Activated CD8-positive, alpha-beta memory T cell treated with anti-CD3 and anti-CD28 coated beads, Interleukin-2, amount 10 ng/mL, durations not matched to agents 7 days and 5 days (primary cell): ENCODE data around the gene PIK3C2B. TPM values are rescaled to one million over a fixed set of nuclear protein-coding genes. Genes with fewer than 3 reads are reported as not detected.
"Not testable (repeated sequence)": the region's sequence is repeated elsewhere in the genome, so short reads cannot be mapped to it uniquely, and the experiment has no call there.

ENCODE experiments used
- ATAC-seq: fragments of 150-1000 bp; cut with Tn5 transposase; one replicate; pipeline ENCODE4 v1.10.0; 2021; ENCODE audit warnings: moderate library complexity
- CTCF ChIA-PET: fragments of 350-600 bp; sonication (Branson Sonifier 250); formaldehyde crosslinking; loops from one replicate; lab custom pipeline; 2021; ENCODE audit warnings: antibody characterized with exemption; lab: Charles Lee
- DNase-seq: peaks from one replicate; pipeline ENCODE4 v3.0.0-alpha.2; 2020
- H3K27ac Mint-ChIP-seq: one replicate; pipeline ENCODE4 v1.8.0; 2021; ENCODE audit warnings: mild to moderate bottlenecking, mixed read lengths
- H3K27me3 Mint-ChIP-seq: one replicate; pipeline ENCODE4 v1.8.0; 2021; ENCODE audit warnings: mixed read lengths
- H3K36me3 Mint-ChIP-seq: one replicate; pipeline ENCODE4 v1.8.0; 2021; ENCODE audit warnings: mild to moderate bottlenecking, mixed read lengths
- H3K4me1 Mint-ChIP-seq: one replicate; pipeline ENCODE4 v1.8.0; 2021; ENCODE audit warnings: mixed read lengths
- H3K4me3 Mint-ChIP-seq: one replicate; pipeline ENCODE4 v1.8.0; 2021; ENCODE audit warnings: mild to moderate bottlenecking, moderate library complexity, mixed read lengths
- H3K9me3 Mint-ChIP-seq: one replicate; pipeline ENCODE4 v1.8.0; 2022; ENCODE audit warnings: low read depth, mixed read lengths
- total RNA-seq, 2 experiments: library from RNA; stranded (reverse); gene quantifications; one replicate each; pipeline ENCODE4 v1.2.3, GENCODE V29; 2021

PIK3C2B gene
- total RNA-seq, 2 experiments from 2014 or later = 21.6 to 26.0 TPM

DNA sequence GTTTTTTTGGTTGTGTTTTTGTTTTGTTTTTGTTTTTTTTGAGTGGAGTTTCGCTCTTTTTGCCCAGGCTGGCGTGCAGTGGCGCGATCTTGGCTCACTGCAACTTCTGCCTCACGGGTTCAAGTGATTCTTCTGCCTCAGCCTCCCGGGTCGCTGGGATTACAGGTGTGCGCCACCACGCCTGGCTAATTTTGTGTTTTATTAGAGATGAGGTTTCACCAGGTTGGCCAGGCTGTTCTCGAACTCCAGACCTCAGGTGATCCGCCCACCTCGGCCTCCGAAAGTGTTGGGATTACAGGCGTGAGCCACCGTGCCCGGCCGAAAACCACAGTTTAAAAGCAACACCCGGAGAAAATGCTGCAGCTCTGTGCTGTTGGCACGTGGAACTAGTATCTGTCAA, 22.8 kb upstream of the PIK3C2B start:
- H3K27ac Mint-ChIP-seq, H3K27me3 Mint-ChIP-seq, H3K9me3 Mint-ChIP-seq, ATAC-seq, DNase-seq, H3K4me3 Mint-ChIP-seq: not testable (repeated sequence)
- Mint-ChIP-seq H3K4me1 (peaks cover 59% of the 10 kb centered on the region), H3K36me3 (peaks cover 29% of the 10 kb centered on the region)
- CTCF ChIA-PET = interaction anchor here (0.9 to 3.7 kb wide), 7 partner anchors 9 to 290 kb away, joined by 4 to 46 read pairs (median 8); no protein-coding TSS in a partner anchor

- peaks cover 21% of the 10 kb centered on the region for H3K36me3 Mint-ChIP-seq
- no peak within 1 kb of the TSS for H3K4me3 Mint-ChIP-seq
- peak; percentile 97 for DNase-seq
- peak within 1 kb of the TSS; percentile 52 for H3K27ac Mint-ChIP-seq
- ATAC-seq = peak; percentile 87
- H3K4me1 Mint-ChIP-seq = peaks cover 56% of the 10 kb centered on the region
- no peaks in the 10 kb centered on the region for H3K9me3 Mint-ChIP-seq
- CTCF ChIA-PET = interaction anchor here (0.7 to 3.7 kb wide), 19 partner anchors 10 to 291 kb away, joined by 3 to 46 read pairs (median 6); partner anchors contain the start of gene PIK3C2B
- no peaks in the 10 kb centered on the region for H3K27me3 Mint-ChIP-seq
These were observed 21.7 kb upstream of the PIK3C2B start, which contains the start of gene MDM4 for GRCh38 chr1:204516180-204516879. TSS of gene MDM4 (plus strand) at chr1:204516406. CDS start at chr1:204525519, 9,113 bp downstream.

- Mint-ChIP-seq H3K36me3 (peaks cover 15% of the 10 kb centered on the region), H3K4me3 (no peak overlapping the region), H3K4me1 (peaks cover 46% of the 10 kb centered on the region), H3K27ac (peak overlapping the region; percentile 52), H3K27me3 (no peaks in the 10 kb centered on the region), H3K9me3 (no peaks in the 10 kb centered on the region)
- CTCF ChIA-PET = interaction anchor here (0.7 to 3.7 kb wide), 8 partner anchors 9 to 292 kb away, joined by 3 to 46 read pairs (median 6); partner anchors contain the start of gene PIK3C2B
- DNase-seq (no peak), ATAC-seq (no peak)
These were observed 20.2 kb upstream of the PIK3C2B start for GRCh38 chr1:204514828-204515227.

GRCh38 chr1:204513117-204513716, 18.6 kb upstream of the PIK3C2B start:
- peaks cover 36% of the 10 kb centered on the region for H3K4me1 Mint-ChIP-seq

GRCh38 chr1:204511366-204511765, 16.8 kb upstream of the PIK3C2B start:
- Mint-ChIP-seq H3K4me1 (peaks cover 36% of the 10 kb centered on the region), H3K27me3 (no peaks in the 10 kb centered on the region)

More at GRCh38 chr1:204513117-204513716, 18.6 kb upstream of the PIK3C2B start:
- Mint-ChIP-seq H3K27ac (peak overlapping the region; percentile 100), H3K36me3 (peaks cover 3% of the 10 kb centered on the region), H3K9me3 (no peaks in the 10 kb centered on the region), H3K4me3 (peak overlapping the region; percentile 82), H3K27me3 (no peaks in the 10 kb centered on the region)
- peak; percentile 66 for DNase-seq
- CTCF ChIA-PET = interaction anchor here (0.7 to 2.2 kb wide), 9 partner anchors 10 to 294 kb away, joined by 3 to 12 read pairs (median 5); partner anchors contain the start of gene PIK3C2B
- ATAC-seq = peak; percentile 15

DNA sequence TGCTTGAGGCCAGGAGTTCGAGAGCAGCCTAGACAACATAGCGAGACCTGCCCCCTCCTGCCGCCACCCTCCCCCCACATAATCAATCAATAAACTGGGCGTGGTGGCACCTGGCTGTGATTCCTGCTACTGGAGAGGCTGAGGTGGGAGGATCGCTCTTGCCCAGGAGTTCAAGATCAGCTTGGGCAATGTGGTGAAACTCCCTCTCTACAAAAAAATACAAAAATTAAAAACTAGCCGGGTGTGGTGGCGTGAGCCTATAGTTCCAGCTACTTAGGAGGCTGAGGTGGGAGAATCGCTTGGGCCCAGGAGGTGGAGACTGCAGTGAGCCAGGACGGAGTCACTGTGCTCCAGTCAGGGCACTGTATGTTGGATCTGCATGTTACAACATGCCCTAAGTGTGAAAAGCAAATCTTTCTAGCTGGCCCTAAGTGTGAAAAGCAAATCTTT, 14.6 kb upstream of the PIK3C2B start:
- DNase-seq (no peak), ATAC-seq (no peak)
- Mint-ChIP-seq H3K4me1 (peaks cover 38% of the 10 kb centered on the region), H3K9me3 (no peaks in the 10 kb centered on the region), H3K36me3 (no peaks in the 10 kb centered on the region), H3K27me3 (no peaks in the 10 kb centered on the region), H3K27ac (no peak overlapping the region), H3K4me3 (no peak overlapping the region)
- CTCF ChIA-PET = interaction anchor here (0.9 to 1.6 kb wide), 3 partner anchors 16 to 58 kb away, joined by 3 read pairs; no protein-coding TSS in a partner anchor

More at GRCh38 chr1:204511366-204511765, 16.8 kb upstream of the PIK3C2B start:
- CTCF ChIA-PET = interaction anchor here (2.2 kb wide), 1 partner anchor 8 kb away, joined by 5 read pairs; no protein-coding TSS in a partner anchor
- H3K4me3 Mint-ChIP-seq = no peak overlapping the region
- no peak overlapping the region for H3K27ac Mint-ChIP-seq
- H3K36me3 Mint-ChIP-seq = no peaks in the 10 kb centered on the region
- ATAC-seq (no peak), DNase-seq (no peak)
- no peaks in the 10 kb centered on the region for H3K9me3 Mint-ChIP-seq

DNA sequence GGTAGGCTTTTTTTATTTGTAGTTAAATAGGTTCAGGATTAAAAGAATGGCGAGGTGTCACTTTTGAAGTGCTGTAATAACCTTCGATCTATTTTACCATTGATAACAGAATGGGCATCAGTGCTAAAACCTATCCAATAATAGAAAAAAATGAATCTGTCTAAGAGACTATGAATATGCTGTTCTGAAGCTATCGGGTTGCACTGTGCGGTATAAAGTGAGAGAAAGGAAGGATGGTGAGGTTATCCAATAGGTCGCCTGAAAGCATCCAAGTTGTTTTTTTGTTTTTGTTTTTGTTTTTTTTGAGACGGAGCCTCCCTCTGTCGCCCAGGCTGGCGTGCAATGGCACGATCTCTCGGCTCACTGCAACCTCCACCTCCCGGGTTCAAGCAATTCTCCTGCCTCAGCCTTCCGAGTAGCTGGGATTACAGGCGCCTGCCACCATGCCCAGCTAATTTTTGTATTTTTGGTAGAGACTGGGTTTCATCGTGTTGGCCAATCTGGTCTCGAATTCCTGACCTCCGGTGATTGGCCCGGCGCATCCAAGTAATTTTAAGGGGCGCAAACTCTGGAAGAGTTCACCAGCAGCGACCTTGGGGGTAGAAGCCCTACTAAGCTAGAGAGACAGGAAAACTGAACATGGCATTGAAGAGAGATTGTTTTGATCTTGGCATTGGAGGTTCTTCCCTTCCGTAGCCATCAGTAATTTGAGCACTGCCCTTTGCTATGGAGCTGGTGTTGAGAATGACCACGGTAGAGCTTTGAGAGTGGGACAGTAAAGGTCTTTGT, 12.9 kb upstream of the PIK3C2B start:
- peak; percentile 29 for ATAC-seq
- CTCF ChIA-PET = interaction anchor here (0.8 to 18.4 kb wide), 14 partner anchors 9 to 299 kb away, joined by 3 to 918 read pairs (median 5); partner anchors contain the start of genes MDM4 and PIK3C2B
- Mint-ChIP-seq H3K4me1 (peaks cover 35% of the 10 kb centered on the region), H3K27me3 (no peaks in the 10 kb centered on the region), H3K9me3 (no peaks in the 10 kb centered on the region), H3K36me3 (no peaks in the 10 kb centered on the region), H3K27ac (peak overlapping the region; percentile 100), H3K4me3 (peak overlapping the region; percentile 85)
- peak; percentile 66 for DNase-seq

GRCh38 chr1:204506969-204507316, 12.3 kb upstream of the PIK3C2B start:
- Mint-ChIP-seq H3K27me3 (no peaks in the 10 kb centered on the region), H3K4me1 (peaks cover 31% of the 10 kb centered on the region), H3K36me3 (no peaks in the 10 kb centered on the region), H3K27ac (peak overlapping the region; percentile 100), H3K4me3 (peak overlapping the region; percentile 85), H3K9me3 (no peaks in the 10 kb centered on the region)
- CTCF ChIA-PET = interaction anchor here (0.8 to 18.4 kb wide), 15 partner anchors 9 to 300 kb away, joined by 3 to 918 read pairs (median 4); partner anchors contain the start of genes MDM4 and PIK3C2B
- peak; percentile 79 for ATAC-seq
- peak; percentile 93 for DNase-seq

- peak; percentile 88 for DNase-seq
- H3K27ac Mint-ChIP-seq = peak overlapping the region; percentile 100
- no peaks in the 10 kb centered on the region for H3K27me3 Mint-ChIP-seq
- no peaks in the 10 kb centered on the region for H3K9me3 Mint-ChIP-seq
- H3K36me3 Mint-ChIP-seq = no peaks in the 10 kb centered on the region
- CTCF ChIA-PET = interaction anchor here (0.8 to 18.4 kb wide), 15 partner anchors 9 to 301 kb away, joined by 3 to 918 read pairs (median 4); partner anchors contain the start of genes MDM4 and PIK3C2B
- H3K4me3 Mint-ChIP-seq = peak overlapping the region; percentile 85
- peaks cover 30% of the 10 kb centered on the region for H3K4me1 Mint-ChIP-seq
- ATAC-seq = peak; percentile 85
These were observed 11.8 kb upstream of the PIK3C2B start for GRCh38 chr1:204506201-204506968.

GRCh38 chr1:204505674-204506200, 11.1 kb upstream of the PIK3C2B start:
- ATAC-seq (no peak), DNase-seq (no peak)
- Mint-ChIP-seq H3K27me3 (no peaks in the 10 kb centered on the region), H3K4me3 (peak overlapping the region; percentile 85), H3K36me3 (no peaks in the 10 kb centered on the region), H3K4me1 (peaks cover 28% of the 10 kb centered on the region), H3K9me3 (no peaks in the 10 kb centered on the region), H3K27ac (peak overlapping the region; percentile 100)
- CTCF ChIA-PET = interaction anchor here (0.8 to 18.4 kb wide), 13 partner anchors 8 to 301 kb away, joined by 3 to 918 read pairs (median 4); partner anchors contain the start of genes MDM4 and PIK3C2B

- peaks cover 34% of the 10 kb centered on the region for H3K4me1 Mint-ChIP-seq
- CTCF ChIA-PET = interaction anchor here (0.6 to 18.4 kb wide), 16 partner anchors 8 to 341 kb away, joined by 3 to 918 read pairs (median 10); partner anchors contain the start of genes MDM4 and PIK3C2B
- no peaks in the 10 kb centered on the region for H3K27me3 Mint-ChIP-seq
- ATAC-seq (no peak), DNase-seq (no peak)
- H3K27ac Mint-ChIP-seq = no peak overlapping the region
- H3K9me3 Mint-ChIP-seq = no peaks in the 10 kb centered on the region
- no peaks in the 10 kb centered on the region for H3K36me3 Mint-ChIP-seq
- no peak overlapping the region for H3K4me3 Mint-ChIP-seq
These were observed 9.4 kb upstream of the PIK3C2B start for GRCh38 chr1:204503913-204504519.
